GM21619 (cell line): ENCODE measurements around the gene MYBPC1.

Experiments
- ATAC-seq: cut with Tn5 transposase; IDR thresholded peaks from one replicate; pipeline ENCODE4 v1.9.1; 2021; ENCODE audit not compliant: unreplicated experiment

The MYBPC1 gene

DNA sequence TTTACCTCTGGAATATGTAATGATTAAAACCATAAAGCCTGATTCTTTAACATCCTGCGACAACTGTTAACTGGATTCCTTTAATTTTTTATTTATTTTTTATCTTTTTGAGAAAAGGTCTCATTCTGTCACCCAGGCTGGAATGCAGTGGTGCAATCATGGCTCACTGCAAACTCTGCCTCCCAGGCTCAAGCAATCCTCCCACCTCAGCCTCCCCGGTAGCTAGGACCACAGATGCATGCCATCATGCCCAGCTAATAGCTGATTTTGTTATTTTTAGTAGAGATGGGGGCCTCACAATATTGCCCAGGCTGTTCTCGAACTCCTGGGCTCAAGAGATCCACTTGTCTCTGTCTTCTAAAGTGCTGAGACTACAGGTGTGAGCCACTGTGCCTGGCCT, 3.7 kb downstream of the MYBPC1 start:
- no peak for ATAC-seq

DNA sequence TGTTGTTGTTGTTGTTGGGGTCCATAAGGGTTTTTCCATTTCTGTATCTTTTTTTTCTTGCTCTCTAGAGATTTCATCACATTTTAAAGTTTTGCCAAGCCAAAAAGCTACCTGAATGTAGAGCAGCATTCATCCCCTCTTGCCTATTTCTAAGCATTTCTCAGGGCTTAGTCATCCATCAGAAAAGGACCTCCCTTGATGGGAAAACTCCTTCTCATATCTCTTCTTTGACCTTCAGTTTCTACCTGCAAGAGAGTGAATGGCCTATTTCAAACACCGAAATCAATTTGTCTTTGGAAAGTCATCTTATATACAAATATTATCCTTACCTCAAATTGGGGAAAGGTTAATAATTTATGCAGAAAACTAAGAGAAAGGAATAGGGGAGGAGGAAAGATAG, 4.5 kb downstream of the MYBPC1 start:
- no peak for ATAC-seq

DNA sequence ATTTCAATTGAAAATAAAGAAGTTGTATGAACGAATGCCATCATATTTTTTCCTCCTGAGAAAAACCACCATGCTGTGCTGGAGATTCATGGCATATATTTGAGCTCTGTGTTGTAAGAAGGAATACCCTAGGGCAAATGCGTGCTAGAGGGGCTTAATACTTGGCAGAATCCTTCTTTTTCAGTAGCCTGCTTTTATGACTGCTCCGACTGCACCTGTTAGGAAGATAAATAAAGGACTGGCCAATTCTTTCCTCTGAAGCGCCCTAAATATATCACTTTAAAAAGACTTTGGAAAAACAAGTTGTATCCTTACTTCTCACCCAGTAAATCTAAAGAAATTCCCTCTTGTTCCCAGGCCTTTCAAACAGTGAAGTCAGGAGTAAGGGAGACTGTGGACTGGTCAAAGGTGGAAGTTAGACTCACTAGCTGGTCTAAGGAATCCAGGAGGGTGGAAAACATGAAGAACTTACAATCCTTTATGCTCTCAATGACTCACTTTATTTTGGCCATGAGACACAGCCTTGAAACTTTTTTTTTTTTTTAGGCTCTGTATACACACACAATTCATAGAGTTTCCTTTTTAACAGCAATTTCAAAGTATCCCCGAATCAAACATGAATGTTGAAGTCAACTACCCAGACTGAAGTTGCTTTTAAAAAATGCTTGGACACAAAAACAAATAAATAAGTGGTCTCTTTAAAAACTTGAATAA, 5.2 kb downstream of the MYBPC1 start:
- no peak for ATAC-seq

DNA sequence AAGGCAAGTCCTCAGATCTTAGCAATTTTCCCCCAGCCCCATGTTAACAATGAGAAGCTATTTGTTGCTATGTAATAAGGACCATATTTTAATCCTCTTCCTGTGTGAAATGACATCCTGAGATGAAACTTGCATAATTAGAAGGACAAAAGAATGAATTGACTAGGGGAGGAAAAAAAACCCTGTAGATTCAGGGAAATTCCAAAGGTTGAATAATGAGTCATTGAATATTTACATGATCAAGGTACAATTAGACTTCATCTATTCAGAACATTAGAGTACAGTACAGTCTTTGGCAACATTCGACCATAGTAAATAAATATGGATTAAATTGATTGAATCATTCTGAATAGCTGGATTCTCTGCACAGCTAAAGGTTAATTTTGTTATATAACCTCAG, 9.4 kb downstream of the MYBPC1 start:
- ATAC-seq: no peak

DNA sequence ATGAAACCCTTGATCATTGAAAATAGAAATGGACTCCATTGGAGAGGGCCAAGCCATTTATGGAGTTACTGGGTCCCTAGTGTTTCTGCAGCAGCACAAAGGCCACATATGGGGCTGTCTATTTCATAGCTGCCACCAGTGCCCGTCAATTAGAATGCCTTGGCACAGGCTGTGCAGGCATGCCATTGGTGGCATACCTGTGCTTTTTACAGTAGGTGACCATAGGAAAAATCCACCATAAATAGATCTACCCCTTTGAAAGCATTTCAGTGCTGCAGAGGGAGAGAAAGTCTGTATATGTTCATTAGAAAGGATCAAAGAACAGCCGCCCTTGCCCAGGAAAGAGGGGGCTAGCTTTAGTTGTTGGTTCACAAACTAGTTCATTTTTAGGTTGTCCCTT, 13.1 kb downstream of the MYBPC1 start:
- ATAC-seq: no peak

DNA sequence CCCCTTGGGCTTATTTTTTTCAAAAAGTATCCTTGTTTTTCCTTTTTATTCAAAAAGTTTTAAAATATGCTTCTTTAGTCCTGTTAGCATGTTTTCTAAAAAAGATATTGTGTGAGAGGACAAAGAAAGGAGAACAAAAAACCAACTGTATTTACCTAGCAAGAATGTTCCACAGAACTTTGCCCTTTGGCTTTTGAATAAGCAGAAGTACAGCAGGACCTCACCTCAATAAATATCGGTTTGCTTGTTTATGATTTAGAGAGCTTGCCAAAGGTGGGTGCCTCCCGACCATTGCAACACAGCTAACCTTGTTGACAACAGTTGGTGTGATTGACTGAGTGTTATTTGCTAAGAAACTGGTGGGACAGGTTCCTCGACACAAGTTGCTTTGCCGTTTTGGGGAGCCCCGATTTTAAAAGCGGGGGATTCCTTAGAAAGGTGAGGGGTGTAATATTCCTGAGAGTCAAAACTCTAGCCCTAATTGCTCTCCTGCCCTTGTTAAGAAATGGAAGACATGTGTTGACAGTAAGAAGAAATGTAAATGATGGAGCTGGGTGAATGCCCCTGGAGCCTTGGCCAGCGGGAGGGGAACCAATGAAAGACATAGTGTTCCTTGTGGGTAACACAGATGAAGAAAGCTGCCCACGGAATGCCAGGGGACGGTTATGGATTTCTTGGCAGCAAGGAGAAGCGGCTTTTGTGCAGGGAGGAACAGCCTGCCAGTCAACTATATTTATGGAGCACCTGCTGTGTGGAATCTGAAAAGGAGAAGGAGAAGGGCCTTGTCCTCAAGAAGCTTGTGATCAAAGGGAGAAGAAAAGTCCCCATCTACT, 13.7 kb downstream of the MYBPC1 start:
- no peak for ATAC-seq

DNA sequence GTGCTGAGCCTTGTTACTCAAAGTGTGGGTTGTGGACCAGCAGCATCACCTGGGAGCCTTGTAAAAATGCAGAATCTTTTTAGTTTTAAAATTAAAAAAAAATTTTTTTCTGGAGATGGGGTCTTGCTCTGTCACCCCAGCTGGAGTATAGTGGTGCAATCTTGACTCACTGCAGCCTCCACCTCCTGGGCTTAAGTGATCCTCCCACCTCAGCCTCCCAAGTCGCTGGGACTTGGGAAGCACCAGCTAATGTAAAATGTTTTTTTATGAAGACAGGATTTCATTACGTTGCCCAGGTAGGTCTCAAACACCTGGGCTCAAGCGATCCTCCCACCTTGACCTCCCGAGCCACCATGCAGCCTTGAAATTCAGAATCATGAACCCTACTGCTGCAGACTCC, 14.4 kb downstream of the MYBPC1 start:
- no peak for ATAC-seq

DNA sequence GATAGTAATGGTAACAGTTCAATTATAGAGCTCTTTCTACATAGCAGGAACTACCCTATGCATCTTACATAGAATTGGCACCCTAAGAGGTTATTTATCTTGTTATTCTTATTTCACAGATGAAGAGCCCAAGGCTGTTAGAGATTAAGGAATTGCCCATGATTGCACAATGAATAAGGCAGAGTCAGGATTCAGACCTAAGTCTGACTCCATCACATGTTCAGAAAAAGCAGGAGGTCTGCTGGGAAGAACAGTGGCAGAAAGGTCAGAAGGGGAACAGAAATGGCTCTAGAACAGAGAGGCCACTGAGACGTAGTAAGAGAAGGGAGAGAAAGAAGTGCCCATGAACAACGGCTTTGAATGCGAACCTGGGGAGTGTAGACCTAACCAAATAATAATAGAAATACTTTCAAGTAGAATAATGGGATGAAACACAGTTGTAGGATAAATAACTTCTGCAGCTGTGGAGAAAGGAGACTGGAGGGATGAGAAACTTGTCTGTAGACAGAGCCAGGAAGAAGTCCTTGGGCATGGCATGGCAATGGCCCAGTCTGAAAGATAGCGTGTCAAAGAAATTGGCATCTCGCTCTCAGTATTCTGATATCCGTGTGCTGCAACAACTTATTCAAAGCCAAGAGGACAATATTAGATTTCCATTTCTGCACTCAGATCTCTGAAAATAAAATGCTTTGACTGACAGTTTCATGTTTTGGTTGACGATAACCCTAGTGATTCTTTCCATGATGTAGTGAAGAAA, 17.6 kb downstream of the MYBPC1 start:
- no peak for ATAC-seq

DNA sequence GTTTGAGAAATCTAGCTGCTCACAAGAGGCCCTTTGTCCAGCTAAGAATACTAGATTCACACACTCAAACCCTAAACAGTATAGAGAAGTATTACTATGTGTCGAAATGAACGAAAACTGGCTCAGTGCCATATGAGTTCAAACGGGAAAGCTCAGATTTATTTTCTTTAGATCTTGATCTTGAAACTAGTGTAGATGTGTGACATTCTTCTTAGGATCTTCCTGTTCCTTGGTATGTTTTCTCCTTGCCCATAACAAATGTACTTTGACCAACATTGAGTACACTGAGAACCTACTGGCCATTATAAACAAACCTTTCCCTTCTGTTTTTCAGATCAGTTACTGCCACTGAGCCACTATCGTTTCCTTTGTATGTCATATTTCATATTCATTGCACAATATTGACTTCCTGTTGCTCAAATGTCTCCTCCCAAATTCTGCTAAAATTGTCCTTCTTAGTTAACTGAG, 21.3 kb downstream of the MYBPC1 start:
- no peak for ATAC-seq

DNA sequence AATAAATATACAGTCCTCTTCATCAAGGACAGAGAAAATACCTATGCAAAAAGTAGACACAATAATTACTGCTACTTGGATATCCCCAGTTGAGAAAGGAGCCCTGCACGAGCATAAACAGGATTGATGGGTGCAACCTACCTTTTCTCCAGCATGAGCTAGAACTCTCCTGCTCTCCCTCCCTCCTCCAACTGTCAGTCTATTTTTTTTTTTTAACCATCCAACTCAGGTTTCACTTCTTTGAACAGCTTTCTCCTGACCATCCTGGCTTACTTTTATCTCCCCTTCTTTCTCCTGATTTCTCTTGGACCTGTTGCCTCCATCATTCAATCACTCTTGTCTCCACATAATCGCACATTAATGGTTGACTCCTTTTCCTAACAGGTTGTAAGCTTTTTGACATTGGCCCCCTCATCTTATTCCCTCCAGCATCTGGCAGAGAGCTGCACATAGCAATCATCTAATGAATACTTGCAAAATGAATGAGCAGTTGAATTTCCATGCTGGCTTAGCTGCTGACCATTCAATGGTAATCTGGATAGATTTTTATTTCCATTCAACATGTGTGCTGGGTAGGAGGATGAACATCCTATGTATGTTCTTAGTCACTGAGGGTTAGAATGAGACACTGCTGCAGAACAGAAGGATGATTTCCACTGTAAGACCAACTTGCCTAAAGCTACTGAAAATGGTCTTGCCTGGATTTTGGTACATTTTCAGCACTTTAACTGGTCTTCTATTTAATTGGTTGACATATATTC, 24.4 kb downstream of the MYBPC1 start:
- ATAC-seq: no peak

DNA sequence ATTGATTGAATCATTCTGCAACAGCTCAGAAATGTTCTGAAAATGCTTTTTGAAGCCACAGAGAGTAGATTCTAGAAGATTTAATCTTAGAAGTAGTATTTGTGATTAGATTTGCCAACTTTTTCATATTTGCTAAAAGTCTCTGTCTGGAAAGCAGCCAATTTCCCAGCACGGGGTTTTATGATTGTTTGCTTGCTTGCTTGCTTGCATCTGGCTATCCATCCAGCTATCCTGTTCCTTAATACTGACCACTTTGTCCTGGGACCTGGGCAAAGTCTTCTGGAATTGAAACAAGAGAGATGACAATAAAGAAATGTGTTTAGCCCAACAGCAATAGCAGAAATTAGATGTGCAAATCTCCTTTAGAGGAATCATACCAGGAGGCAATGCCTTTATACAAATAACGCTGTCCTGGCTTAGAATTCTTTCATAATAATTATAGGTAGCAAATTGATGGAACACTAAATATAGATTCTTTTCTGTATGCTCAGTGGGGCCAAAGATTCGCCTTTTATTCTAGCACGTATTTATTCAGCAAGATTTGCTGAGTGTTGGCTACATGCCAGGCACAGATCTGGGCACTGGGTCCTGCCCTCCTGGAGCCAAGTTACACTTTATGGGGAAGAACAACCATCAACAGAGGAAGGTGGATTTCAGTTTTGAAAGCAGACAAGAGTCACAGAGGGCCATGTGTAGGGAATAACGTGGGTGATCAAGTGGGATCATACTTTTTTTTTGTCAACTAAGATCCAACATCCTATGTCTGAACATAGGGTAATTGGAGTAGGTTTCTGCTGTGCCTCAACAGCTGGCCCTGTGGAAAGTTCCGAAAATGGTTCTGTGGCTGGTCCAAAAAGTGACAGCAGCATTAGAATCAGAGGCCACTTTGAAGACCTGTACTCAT, 25.3 kb downstream of the MYBPC1 start:
- no peak for ATAC-seq

DNA sequence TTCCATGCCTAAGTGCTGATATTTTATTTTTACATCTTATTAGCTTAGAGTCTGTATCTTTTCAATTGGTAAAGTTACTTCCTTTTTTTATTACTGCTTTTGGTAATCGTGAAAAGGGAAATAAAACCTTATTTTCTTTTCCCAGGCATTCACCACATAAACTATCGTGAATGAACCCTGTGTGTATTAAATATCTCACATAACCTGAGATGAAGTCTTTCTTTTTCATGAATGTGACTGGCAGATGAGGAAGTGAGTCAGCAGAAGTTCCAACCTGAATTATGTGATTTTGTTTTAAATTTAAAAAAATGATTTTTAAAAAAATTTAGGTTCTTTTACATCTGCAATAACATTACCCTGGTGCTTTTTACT, 26.0 kb downstream of the MYBPC1 start:
- ATAC-seq: no peak

DNA sequence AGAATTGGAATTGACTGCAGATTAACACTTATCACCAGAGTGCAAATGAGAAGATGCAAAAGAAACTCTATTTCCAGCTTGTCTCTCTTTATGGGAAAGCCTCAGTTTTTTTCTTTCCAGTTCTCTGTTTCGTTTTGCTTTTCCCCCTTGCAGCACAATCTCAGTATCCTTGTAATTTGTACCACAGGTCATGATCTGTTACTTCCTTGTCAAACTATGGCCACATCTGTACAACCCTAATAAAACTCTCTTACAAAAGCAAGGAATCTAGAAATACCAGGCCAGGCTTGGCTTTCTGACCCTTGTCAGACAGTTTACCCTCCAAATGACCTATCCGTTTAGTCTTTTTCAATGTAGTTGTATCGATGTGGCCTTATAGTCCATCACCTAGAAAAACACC, 33.9 kb downstream of the MYBPC1 start:
- ATAC-seq: no peak

DNA sequence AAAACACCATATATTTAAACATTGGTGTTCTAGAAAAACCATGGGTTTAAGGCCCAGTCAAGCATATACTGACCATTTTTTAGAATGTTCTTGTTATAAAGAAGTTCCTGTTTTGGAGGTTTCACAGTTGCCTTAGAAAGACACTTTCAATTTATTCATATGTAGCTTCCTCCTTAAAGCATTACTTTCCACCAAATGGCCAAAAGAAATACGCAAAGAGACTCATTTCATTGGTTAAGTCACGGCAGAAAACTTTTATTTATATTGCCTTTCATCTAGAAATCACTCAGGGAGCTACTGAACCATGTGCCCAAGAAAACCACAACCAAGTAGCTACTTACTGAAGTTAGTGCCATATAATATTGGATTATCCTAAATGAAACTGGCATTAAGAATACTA, 40.0 kb downstream of the MYBPC1 start:
- peak; percentile 97 for ATAC-seq

DNA sequence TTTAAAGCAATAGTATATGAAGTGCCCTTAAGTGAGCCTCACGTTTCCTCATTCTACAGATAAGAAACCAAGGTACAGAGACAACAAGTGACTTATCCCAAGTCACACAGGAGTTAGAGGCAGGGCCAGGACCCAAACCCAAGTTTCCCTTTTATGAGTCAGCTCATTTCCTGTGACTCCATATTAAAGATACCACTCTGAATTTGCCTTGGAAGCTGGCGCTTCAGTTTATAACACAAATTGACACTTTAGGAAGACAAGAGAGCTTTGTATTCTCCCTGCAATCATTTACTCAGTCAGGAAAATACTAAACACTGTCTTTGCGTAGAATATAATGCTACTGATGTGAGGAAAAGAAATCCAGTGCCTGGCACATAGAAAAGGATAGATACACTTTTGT, 43.2 kb downstream of the MYBPC1 start:
- ATAC-seq: no peak

DNA sequence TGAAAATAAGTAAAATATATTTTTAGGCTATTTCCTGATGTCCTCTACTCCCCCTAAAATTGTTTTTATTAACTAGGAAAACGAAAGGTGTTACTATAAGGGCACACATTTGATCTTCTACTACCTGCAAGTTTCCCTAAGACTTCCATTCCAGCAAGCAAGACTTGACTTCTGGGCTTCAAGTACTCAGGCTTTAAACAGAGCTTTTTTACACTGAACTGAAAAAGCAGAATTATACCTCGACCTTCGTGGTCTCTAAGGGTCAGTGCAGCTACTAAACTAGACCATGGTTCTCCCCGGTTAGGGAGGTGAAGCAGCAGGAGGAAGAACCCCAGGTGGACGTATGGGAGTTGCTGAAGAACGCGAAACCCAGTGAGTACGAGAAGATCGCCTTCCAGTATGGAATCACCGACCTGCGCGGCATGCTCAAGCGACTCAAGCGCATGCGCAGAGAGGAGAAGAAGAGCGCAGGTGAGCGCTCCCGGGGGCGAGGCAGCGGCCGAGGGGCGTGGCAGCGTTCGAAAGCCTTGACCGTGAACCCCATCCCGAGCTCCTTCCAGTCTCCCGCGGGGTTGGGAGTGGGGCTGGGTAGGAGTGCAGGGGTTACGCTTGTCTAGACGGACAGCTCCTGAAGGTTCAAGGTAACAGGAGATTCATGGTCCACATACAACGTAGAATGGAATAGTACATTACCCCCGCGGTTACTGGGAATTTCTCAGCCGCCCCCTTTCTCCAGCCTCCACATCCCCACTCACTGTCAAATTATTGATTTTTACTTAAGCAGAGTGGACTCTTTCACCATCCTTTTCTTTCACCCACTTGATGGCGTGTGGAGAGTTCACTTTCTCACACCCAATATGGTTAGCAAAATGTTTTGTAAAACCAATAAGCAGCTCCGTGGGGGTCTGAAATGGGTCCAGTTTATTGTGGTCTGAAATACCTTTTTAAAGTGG, 47.6 kb downstream of the MYBPC1 start:
- no peak for ATAC-seq

DNA sequence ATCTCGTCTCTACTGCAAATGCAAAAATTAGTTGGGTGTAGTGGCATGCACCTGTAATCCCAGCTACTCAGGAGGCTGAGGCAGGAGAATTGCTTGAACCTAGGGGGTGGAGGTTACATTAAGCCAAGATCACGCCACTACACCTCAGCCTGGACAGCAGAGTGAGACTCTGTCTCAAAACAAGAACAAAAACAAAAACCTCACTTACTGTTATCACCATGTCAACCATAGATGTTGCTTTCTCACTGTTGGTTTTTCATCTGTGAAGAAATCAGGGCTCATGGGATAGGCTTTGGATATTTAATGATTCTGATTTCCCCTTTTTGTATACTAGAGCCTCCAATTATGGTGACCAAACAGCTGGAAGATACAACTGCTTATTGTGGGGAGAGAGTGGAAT, 52.9 kb downstream of the MYBPC1 start:
- ATAC-seq: no peak

DNA sequence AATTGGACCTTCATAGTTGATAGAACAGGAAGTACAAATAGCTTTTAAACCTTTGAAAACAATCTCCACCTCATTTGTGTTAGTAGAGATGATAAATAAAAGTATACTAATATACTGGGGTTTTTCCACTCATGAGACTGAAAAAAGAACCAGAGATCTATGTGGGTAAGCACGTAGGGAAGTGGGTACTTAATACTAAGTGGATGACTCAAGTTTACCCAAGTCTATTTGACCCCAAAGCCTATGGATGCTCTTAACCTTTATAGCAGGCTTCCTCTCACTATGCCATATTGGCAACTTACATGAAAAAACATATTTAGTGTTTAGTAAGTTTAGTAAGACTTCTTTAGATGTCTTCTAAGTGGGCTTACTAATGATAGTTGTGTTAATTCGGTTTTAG, 53.4 kb downstream of the MYBPC1 start:
- no peak for ATAC-seq
